ENCODE measurements around the gene MACF1.
"Not testable (repeated sequence)": the region's sequence is repeated elsewhere in the genome, so short reads cannot be mapped to it uniquely, and the experiment has no call there.

Gene MACF1

DNA sequence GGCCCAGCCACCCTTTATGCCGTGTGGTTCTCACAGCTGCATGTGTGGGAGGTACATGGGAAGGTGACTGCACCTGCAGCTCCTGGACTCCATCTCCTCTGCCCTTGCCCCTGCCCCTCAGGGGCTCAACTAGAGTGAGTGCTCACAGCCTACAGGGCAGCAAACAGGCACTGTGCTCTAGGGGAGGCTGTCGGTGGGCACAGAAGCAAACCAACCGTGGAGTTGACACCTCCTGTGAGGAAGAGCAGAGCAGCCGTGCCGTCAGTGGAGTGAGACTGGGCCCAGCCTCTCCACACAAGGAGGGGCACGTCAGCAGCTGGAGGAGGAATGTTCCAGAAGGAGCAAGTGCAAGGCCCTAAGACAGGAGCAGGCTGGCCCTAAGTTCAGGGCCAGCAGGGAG is 319.7 kb downstream of the MACF1 start:
- no peak for DNase-seq

DNA sequence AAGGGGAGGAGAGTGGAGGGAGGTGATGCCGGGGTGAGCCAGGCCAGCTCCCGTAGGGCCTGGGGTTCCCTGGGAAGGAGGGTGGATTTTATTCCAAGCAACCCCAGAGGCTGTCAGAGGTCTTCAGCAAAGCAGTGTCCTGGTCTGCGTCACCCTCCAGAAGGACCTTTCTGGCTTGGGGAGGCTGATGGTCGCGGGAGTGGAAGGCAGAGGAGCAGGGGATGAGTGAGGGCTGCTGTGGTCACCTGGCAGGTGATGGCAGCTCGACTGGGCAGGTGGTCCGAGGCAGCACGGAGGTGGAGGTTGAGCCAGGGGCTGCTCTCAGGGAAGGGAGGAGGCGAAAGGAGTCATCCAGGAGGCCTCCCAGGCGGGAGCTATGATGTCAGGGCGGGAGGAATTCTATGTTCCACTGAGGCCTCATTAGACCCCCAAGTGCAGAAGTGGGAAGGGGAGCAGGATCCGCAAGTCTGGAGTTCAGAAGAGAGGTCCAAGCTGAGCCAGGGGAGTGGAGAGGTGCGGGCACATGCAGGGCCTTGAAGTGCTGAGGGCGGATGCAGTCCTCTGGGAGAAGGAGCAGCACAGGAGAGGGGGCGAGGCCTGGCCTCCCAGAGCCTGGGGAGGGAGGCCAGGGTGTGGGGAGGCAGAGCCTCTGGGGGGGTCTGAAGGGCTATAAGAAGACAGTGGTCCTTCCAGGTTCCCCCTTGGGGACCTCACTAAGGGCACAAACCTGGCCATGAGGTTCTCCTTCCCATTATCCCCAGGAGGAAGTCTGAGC is 320.3 kb downstream of the MACF1 start:
- DNase-seq = no peak

DNA sequence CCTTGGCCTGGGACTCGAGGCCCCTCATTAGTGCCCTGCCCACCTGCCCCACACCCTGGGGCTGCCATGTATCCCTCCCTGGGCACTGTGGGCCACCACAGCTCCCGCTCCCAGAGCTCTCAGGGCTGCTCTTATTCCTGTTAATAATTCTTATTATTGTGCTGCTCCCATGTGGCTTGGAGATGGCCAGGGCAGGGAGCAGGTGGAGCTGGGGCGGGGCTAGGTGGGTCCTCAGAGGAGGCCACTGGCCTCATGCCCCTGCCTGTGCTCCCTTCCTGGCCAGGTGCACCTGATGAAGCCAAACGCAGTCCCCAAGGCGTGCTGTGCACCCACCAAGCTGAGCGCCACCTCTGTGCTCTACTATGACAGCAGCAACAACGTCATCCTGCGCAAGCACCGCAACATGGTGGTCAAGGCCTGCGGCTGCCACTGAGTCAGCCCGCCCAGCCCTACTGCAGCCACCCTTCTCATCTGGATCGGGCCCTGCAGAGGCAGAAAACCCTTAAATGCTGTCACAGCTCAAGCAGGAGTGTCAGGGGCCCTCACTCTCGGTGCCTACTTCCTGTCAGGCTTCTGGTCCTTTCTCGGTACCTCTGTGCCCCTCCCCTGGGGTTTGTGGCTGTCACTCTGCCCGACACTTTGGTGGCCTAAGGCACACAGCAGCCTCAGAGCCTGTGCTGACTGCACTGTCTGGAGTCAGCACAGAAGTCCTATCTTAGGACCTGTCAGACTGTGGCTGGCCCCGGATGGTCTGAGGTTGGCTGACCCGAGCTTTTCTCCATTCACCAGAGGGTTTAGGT is 321.1 kb downstream of the MACF1 start:
- peak; percentile 58 to 76 for DNase-seq

DNA sequence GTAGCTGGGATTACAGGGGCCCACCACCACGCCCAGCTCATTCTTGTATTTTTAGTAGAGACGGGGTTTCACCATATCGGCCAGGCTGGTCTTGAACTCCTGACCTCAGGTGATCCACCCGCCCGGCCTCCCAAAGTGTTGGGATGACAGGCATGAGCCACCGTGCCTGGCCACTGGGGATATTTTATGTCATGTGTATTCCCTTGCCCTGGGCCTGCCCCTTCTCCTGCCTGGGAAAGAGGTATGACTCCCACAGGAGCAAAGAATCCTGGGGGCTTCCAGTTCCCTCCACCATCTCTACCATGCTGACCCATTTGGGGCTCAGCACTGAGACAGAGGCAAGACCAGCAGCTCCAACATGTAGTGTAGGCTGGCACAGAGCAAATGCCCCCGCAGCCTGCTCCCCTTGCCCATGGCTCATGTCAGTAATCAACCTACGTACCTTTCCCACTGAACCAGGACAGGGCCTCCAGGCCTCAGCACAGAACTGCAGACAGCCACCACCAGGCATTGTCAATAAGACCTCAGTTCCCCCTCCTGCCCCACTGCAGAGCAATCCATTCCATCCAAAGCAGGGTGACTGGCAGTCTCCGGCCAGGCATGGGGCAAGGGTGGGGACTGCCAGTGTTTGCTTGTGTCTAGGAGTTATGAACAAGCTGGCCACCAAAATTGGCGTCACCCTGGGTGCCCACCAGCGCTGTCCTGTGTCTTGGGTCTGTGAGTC is 322.1 kb downstream of the MACF1 start:
- no peak for DNase-seq

DNA sequence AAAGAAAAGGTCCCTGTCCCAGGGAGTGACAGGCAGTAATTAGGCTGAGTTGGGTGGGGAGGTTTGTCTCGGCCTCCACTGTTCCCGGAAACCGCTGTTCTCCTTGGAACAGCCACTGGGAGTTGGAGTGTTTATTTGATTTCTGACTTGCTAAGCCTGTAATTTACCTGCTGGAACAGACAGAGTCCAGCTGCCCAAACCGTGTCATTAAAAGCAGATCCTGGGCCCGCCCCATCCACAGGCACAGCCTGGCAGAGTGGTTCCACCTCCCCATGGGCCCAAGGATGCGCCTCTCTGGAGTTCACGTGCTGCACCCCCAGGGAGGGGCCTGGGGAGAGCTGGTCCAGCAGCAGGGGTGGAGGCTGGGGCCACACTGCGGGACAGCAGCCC is 322.7 kb downstream of the MACF1 start:
- DNase-seq = not testable (repeated sequence)

DNA sequence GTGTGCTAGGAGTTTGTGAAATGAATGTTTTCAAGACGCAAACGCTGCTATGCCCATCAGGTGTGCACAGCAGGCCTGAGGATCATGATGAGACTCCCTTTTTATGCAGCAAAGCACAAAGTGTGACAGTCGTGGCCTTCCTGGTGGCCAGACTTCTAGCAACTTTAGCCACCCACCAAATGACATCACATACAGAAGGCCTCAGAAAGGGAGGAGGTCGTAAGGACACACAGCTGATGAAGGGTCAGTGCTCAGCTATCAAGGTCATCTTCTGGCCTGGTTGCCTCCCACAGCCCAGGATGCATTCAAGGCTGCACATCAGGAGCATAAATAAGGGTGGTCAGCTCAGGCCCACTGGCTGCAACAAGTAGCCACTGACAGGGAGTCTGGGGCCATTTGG is 323.6 kb downstream of the MACF1 start:
- DNase-seq = no peak

DNA sequence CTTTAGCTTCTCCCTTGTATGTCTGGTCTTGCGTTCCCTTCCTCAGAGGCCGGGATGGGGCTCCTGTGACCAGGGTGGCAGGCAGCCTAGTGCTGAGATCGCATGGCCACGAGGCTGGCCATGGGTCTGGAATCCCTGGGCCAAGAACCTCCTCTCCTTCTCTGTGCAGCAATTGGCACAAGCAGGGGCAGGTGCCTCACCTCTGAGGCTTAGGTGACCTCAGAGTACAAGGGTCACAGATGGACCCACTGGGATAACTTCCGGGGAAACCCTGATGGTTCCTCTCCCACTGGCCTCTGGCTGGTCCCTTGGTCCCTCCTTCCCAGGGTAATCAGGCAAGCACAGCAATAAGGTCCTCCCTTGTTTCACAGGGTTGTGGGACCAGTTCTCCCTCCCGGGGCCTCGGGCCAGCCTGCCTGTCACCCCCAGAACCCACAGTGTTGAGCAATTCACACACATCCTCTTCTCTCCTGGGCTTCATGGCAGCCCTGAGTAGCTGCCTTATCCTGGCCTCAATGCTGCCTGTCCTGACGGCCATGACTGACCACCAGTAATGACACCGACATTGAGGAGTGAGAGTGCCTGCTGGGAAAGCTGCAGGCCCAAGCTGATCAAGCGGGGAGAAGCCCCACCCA is 325.5 kb downstream of the MACF1 start:
- DNase-seq = no peak

DNA sequence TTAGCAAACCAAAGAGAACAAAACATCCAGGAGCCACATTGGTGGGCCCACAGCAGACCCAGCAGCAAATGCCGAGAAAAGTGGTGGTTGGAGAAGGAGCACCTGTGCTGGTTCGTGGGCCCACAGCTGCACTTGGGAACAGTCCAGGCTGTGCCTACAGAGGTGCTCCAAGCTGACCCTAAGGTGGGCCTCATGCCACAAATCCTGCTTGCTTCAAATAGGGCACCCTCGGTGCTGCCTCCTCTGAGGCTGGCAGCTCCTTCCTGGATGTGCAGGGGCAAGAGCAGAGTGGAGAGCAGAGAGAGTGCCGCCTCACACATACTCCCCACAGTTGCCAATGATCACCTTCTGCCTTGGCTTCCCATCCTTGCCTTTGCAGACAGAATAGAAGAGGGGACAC is 327.0 kb downstream of the MACF1 start:
- DNase-seq = no peak

DNA sequence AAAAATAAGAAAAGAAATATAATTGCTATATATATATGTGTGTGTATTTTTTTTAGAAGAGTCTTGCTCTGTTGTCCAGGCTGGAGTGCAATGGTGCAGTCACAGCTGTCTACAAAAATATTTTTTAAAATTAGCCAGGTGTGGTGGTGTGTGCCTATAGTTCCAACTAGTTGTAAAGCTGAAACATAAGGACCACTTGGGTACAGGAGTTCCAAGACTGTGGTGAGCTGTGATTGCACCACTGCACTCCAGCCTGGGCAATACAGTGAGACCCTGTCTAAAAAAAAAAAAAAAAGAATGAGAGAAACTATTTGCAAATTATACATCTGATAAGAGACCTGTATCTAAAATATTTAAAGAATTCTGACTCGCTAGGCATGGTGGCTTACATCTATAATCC is 328.9 kb downstream of the MACF1 start:
- DNase-seq = no peak
